ENCODE data around the gene AP4E1.
"Not testable (repeated sequence)": the region's sequence is repeated elsewhere in the genome, so short reads cannot be mapped to it uniquely, and the experiment has no call there.

AP4E1 gene

DNA sequence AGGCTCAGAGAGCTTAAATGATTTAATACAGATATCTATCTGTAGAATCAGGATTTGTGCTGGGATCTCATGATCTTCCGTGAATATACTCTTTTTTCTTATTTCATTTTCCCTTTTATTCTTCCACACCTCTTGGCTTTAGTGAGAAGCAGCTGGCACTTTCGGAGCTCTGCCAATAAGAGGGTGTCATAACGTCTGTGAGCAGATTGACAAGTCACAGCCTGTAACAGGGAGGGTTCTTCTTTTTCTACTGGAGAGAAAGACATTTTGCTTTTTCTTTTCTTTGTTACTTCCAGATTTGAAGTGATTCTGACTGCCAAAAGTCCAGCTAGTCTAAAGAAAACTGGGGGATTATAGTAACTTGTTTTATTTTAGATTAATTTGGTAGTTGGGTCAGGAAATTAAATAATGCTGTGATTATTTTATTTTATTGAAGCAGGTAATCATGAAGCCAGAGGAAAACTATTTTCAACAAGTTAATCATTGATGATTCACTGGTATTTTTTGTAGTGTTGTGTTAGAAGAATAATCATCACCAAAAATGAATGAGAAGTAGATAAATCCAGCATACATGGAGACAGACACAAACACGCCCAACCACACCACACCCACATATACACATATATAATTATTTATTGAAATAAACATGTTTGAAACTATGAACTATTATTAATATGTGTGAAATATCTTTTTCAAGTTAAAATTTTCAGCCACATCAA lies 116.4 kb downstream of the AP4E1 start:
- no peak for TF ChIP-seq CTCF (IDR thresholded peaks at IDR 0.05; ENCODE audit: extremely low read depth, missing control alignments)
- DNase-seq (ENCODE audit: low spot score): no peak

GRCh38 chr15:51025454-51025846 lies 117.0 kb downstream of the AP4E1 start:
- DNase-seq (ENCODE audit: low spot score): no peak
- no peak for TF ChIP-seq CTCF (IDR thresholded peaks at IDR 0.05; ENCODE audit: extremely low read depth, missing control alignments)

GRCh38 chr15:51030649-51031316 lies 122.3 kb downstream of the AP4E1 start:
- TF ChIP-seq CTCF (IDR thresholded peaks at IDR 0.05; ENCODE audit: extremely low read depth, missing control alignments): no peak
- no peak for DNase-seq (ENCODE audit: low spot score)

- not testable (repeated sequence) for DNase-seq (ENCODE audit: low spot score)
Observed at GRCh38 chr15:51037474-51037873, 129.0 kb downstream of the AP4E1 start.

DNA sequence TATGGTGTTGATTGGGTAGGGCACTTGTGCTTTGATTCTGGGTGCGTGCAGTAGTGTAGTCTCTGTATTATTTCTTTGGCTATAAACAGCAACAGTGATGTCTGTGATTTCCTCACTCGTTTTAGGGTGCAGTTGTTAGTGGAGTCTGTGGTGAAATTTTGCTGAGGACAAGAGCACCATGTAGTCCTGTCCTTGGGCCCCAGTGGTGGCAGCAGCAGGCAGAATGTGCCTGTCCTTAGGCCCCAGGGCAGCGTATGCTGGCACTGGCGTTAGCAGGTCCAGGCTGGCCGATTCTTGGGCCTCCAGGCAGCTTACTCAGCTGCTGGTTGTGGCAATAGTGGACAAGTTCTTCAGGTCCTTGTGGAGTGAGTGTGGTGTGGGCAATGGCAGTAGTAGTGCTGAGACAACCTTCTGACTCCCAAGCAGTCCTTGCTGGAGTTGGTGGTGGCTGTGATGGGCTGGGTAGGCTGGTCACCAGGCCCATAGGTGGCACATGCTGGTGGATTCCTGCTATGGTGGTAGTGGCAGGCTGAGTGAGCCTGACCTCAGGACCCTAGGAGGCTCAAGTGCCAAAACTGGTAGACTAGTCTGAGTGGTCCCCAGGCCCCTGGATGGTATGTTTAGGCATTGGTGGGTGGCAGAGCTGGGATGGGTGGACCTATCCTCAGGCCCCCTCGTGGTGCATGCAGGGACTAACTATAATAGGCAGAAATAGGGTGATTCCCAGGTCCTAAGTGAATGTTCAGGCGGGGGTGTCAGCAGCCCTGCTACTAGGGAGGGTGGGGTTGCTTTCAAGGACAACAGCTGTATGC lies 129.9 kb downstream of the AP4E1 start:
- TF ChIP-seq CTCF (IDR thresholded peaks at IDR 0.05; ENCODE audit: extremely low read depth, missing control alignments): no peak
- DNase-seq (ENCODE audit: low spot score): no peak

DNA sequence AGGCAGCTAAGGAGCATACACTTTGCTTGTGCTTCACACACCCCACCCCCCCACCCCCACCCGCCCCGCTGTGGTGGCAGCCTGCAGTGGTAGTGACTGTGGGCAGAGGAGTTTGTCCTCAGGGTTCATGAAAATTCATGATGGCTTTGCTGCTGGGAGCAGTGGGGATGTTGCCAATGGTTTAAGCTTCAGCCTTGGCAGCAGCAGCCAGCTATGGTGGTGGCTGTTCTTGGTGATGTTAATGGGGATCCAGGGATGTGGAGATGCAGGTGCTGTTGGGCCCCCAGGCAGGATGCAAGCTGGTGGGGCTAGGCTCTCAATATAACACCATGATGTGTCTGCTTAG lies 130.5 kb downstream of the AP4E1 start:
- DNase-seq (ENCODE audit: low spot score): no peak
- no peak for TF ChIP-seq CTCF (IDR thresholded peaks at IDR 0.05; ENCODE audit: extremely low read depth, missing control alignments)

DNA sequence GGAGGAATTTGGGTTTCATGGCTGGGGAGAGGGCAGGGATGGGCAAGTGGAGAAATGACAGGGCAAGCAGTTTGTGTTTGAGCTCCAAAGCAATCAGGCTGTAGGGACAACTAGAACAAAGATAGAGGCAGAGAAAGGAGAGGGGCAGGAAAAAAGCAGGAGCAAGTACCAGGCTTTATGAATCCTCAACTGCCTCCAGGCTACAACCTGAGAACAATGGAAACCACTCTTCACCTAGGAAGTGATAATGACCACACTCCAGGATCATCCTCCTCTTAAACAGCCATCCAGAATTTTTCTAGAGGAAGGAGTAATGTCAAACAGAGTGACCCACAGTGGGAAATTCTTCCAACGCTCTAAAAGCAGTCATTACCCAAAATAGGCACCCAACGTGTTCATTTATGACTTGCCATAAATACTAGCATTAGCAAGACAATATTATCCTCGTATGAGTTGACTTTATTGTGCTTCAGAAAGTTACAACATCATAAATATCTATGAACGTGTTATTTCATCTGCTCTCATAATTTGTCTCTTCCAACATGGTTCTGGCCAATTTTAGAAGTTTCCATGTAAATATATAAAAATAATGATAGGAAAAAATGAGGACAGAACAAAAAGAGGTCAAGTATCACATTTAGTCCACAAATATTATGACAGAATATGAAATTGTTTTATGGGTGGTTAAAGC lies 135.7 kb downstream of the AP4E1 start:
- DNase-seq (ENCODE audit: low spot score): no peak
- no peak for TF ChIP-seq CTCF (IDR thresholded peaks at IDR 0.05; ENCODE audit: extremely low read depth, missing control alignments)

All from GM20000 (cell line).